ENCODE measurements around the gene PCGF3.
A peak's percentile ranks its signal among the peaks of the same experiment; 100 is the strongest.
"Not testable (repeated sequence)": the region's sequence is repeated elsewhere in the genome, so short reads cannot be mapped to it uniquely, and the experiment has no call there.

PCGF3 gene

DNA sequence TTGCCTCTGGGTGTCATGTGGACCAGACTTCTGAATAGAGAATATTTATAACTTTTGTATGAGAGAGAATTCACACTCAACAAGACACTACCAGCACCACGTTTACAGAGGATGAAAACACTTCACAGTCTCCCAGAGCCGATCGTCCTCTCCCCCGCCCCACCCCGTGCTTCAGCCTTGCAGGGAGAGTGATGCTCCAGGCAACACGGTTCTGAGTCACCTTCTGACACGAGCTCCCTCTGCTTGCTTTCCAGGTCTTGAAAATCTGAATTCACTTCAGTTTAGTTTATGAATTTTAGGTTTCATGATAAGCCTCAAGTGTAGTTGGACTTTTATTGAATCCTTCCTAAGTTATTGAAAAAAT lies 60.5 kb downstream of the PCGF3 start:
- no peak for DNase-seq

- DNase-seq, result no peak
Measured at GRCh38 chr4:766559-767283, 61.1 kb downstream of the PCGF3 start.

DNA sequence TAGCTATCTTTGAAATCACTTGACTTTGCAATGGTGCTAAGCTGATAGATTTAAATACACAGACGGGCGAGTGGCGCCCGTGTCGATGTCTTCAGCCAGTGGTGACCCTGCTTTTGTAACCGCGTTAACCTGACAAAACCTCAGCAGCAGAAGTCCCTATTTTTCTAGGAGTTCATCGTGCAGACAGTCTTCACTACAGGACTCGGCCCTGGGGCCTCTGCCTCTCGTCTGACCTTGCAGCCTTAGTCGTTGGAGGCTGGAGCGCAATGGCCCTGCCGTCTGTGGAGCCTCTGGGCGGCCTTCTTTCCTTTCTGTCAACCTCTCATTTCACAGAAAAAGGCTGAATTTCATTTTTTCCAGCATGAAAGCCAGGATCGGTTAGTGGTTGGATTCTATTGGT lies 62.4 kb downstream of the PCGF3 start:
- no peak for DNase-seq

DNA sequence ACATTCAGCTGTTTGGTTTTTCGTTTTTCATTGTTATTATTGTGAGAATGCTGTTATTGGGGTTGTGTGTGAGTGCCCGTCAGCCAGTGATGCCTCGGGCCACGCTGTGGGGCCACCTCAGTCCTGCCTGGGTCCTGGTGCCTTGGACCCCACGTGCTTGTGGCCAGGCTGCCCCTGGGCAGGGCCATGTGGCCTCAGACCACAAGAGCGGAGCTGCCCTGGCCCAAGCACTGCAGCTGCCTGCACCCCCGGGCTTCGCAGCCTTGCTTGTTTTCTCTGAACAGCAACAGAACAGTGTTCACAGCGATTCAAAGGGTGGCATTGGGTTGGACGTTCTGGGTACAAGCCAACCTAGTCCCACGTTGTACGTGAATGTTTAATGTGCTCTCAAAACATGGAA lies 63.4 kb downstream of the PCGF3 start:
- no peak for DNase-seq

DNA sequence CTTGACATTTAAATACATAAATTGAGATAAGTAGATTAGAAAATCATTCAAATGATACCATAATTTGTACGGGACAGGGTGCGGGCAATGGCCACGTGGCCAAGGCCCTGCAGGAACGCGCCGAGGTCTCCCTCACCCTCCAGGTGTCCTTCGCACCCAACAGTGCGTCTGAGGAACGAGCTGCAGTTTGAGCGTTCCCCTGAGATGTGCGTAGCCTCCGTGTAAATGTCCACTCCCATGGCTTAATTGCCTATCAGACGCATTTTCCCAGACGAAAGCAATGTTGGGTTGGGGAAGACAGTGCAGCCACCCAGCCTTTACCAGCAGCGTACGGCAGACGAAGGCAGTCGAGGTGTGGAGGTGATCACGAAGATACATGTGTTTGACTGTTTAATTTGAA lies 63.9 kb downstream of the PCGF3 start:
- DNase-seq, result no peak

GRCh38 chr4:770022-770421 lies 64.4 kb downstream of the PCGF3 start:
- DNase-seq, result no peak

GRCh38 chr4:771464-771863 lies 65.8 kb downstream of the PCGF3 start:
- no peak for DNase-seq

DNA sequence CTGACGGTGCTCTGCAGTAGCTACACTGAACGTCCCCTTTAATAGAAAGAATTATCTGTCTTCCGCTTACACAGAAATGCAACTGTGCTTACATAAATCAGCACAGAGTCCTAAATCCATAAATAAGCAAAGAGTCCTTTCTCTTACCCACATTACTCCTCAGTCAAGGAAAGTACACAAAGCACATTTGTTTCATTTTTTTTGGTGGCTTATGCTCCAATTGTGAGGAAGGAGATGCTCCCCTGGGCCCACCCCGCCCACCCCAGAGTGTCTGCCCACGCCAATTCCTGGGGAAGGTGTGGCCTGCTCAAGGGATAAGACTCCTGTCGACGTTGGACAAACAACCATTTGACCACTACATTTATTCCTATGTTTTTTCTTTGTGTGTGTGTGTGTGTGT lies 66.5 kb downstream of the PCGF3 start:
- DNase-seq, result no peak

DNA sequence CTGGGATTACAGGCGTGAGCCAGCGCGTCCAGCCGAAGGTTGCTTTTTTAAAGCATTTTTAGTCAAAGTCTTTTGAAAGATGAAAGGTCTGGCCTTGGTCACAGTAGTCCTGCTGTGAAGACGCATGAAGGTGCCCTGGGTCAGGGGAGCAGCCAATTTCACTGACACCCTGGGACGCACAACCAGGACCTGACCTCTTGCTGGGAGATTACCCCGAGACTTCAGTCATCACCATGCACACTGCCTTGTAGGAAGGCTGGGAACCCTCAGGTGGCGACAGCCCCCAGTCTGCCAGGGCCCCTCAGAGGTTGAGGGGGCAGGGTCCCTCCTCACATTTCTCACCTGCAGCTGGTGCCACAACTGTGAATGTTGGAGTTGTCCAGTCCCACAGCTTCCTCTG lies 67.1 kb downstream of the PCGF3 start:
- no peak for DNase-seq

GRCh38 chr4:773214-773613 lies 67.6 kb downstream of the PCGF3 start:
- DNase-seq, result no peak

DNA sequence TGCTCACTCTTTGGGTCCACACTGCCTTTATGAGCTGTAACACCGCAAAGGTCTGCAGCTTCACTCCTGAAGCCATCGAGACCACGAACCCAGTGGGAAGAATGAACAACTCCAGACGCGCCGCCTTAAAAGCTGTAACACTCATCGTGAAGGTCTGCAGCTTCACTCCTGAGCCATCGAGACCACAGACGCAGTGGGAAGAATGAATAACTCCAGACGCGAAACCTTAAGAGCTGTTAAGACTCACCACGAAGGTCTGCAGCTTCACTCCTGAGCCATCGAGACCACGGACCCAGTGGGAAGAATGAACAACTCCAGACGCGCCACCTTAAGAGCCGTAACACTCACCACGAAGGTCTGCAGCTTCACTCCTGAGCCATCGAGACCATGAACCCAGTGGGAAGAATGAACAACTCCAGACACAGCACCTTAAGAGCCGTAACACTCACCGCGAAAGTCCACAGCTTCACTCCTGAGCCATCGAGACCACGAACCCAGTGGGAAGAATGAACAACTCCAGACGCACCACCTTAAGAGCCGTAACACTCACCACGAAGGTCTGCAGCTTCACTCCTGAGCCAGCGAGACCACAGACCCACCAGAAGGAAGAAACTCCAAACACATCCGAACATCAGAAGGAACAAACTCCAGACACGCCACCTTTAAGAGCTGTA lies 68.9 kb downstream of the PCGF3 start:
- DNase-seq, result not testable (repeated sequence)

GRCh38 chr4:775485-775884 lies 69.9 kb downstream of the PCGF3 start:
- not testable (repeated sequence) for DNase-seq

DNA sequence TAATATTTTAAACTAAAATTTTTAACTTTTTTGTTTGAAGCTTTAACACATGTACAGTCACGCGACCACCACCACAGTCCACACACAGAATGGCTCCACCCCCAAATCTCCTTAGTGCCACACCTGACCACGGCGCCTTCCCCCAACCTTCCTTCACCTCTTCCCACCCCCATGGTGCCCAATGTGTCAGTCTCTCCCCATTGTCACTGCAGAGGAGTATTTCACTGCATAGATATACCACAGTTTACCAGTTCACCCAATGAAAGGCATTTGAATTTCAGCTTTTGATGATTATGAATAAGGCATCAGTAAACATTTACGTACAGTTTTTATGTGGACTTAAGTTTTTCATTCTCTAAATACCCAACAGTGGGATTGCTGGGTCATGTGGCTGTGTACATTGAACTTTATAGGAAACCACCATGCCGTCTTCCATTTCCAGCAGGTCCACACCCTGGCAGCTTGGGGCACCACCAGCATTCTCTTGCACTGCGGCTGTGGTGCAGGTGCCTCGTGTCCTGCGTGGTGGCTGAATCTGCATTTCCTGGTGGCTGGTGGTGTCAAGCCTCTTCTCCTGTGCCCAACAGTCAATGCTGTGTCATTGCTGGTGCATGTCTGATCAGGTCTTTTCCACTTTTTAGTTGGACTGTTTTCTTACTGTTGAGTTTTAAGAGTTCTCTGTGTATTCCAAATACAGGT lies 71.3 kb downstream of the PCGF3 start:
- DNase-seq, result no peak

GRCh38 chr4:777520-778262 lies 72.1 kb downstream of the PCGF3 start:
- DNase-seq, result no peak

- DNase-seq, result no peak
Measured at GRCh38 chr4:779555-779954, 73.9 kb downstream of the PCGF3 start.

DNA sequence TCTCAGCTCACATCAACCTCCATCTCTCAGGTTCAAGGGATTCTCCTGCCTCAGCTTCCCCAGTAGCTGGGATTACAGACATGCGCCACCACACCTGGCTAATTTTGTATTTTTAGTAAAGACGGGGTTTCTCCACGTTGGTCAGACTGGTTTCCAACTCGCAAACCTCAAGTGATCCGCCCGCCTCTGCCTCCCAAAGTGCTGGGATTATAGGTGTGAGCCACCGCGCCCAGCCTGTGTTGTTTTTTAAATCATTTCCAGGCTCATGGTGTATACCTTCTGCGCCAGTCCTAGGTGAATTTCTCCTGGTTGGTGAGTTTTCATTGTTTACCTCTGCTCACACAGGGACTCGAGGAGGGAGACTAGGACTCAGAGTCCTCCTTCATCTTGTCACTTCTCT lies 74.6 kb downstream of the PCGF3 start:
- DNase-seq, result not testable (repeated sequence)

DNA sequence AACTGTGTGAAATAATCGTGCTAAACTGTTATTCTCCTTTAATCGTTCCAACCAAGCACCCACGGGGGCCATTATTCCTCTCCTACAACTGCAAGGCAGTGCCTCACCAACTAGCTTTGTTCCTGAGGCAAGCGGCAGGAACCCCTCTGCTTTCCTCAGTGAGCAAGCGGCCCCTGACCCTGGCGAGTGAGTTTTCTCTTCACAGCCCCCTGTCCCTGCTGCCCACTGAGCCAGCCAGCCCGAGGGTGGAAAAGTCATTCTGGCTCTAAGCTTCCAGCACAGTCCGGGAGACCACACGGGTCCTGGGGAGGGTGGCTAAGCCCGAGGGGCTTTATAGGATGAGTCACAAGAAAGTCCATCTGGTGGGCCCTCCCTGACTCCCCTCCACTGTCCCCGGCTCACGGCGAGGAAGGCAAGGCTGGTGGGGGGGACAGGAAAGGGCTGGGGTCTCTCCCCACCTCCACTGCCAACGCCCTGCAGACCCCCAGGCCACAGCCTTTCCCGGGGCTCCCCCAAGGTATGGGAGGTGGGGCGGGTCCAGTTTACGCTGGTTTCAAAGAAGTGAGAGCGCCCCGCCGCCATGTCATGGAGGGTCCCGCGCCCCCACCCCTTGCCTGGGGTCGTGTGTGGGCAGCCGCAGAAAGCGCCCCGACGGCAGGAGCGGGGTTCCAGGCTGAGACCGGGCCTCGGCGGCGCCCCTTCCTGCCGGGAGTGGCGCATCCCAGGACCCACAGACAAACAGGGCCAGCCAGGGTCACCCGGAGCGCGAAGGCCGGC lies 75.3 kb downstream of the PCGF3 start:
- no peak for DNase-seq

DNA sequence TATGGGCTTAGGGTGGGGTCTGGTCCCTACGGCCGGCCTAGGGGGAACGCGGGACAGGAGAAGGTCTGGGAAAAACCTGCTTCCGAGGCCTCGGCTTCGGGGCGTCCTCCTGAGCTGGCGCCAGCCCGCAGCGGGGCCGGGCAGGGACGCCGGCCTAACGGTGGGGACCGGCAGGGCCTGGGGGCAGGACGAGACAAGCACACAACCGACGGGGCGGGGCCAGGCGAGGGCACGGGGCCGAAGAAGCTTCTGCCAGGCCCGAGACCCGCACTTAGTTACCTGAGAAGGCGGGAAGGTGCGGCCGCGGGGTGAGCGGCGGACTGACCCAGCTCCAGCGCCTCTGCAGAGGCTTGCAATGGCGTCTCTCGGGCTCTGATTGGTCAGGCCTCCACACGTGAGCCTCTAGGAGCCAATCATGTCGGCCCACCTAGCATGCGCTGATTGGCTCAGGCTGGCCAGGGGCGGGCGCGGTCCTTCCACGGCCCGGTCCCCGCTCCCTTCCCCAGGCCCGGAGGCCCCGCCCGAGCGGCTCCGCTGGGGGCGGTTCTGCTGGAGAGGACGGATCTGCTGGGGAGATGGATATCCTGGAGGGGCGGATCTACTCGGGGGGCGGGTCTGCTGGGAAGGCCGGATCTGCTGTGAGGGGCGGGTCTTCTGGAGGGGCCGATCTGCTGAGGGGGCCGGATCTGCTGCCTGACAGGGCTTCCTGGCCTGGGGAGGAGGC lies 76.0 kb downstream of the PCGF3 start:
- peak; percentile 92 for DNase-seq

DNA sequence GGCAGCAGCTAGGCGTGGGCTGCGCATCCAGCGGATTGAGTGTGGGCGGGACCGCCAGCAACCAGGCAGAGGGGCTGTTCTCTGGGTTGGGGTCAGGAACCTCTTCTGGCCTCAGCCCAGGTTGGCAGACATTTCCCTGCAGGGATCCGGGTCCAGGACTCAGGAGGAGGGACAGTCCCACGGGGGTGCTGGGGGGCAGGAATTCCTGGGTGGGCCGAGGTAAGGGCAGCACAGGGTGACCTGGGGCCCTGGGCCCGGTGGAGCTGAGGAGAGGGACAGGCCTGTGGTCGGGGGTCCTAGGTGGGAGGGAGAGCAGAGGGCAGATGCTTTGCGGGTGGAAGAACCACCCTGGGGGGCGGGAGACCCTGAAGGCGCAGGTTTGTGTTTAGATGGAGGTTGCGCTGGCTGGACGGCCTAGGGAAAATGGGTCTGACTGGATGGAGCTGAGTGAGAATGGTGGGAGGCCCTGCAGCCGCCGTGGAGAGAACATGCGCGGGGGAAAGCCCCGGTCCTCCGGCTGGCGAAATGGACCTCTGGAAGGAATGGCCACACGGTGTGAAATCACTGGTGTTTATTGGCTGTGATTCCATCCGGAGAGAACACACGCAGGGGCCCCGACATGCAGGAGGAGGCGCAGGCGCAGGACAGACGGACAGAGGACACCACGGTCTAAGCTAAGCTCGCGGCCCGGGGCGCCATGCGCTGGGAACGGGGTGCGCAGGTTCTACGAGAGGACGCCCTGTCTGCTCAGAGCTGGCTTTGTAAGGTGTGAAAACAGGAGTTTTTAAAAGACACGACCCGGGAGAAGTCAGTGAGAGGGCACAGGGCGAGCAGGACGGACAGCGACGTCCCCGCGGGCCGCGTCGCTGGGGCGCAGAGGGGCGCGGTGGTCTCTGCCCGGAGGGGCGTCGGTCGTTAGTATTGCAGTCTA lies 79.0 kb downstream of the PCGF3 start:
- DNase-seq, result no peak

GRCh38 chr4:785332-786073 lies 79.9 kb downstream of the PCGF3 start:
- DNase-seq, result no peak
